ENCODE measurements around the gene CTNNA2.

CTNNA2 gene

GRCh38 chr2:80205498-80205897, 692.6 kb downstream of the CTNNA2 start:
- Mint-ChIP-seq H3K4me3 (no peak overlapping the region), H3K36me3 (ENCODE audit: low read depth) (no peaks in the 10 kb centered on the region), H3K4me1 (no peaks in the 10 kb centered on the region), H3K9me3 (peaks cover 19% of the 10 kb centered on the region), H3K27me3 (ENCODE audit: low read depth) (no peaks in the 10 kb centered on the region), H3K27ac (no peak overlapping the region)
- TF ChIP-seq CTCF (IDR thresholded peaks at IDR 0.05; ENCODE audit: unreplicated experiment in 3 of 3) = no peak

- Mint-ChIP-seq H3K36me3 (ENCODE audit: low read depth) (peaks cover 5% of the 10 kb centered on the region), H3K4me1 (no peaks in the 10 kb centered on the region), H3K27ac (no peak overlapping the region), H3K4me3 (no peak overlapping the region), H3K9me3 (peaks cover 21% of the 10 kb centered on the region), H3K27me3 (ENCODE audit: low read depth) (no peaks in the 10 kb centered on the region)
- no peak for TF ChIP-seq CTCF (IDR thresholded peaks at IDR 0.05; ENCODE audit: unreplicated experiment in 3 of 3)
These were observed 696.6 kb downstream of the CTNNA2 start for GRCh38 chr2:80209458-80209857.

- TF ChIP-seq CTCF (IDR thresholded peaks at IDR 0.05; ENCODE audit: unreplicated experiment in 3 of 3) = no peak
- H3K4me3 Mint-ChIP-seq = no peak overlapping the region
- H3K36me3 Mint-ChIP-seq (ENCODE audit: low read depth) = peaks cover 5% of the 10 kb centered on the region
- peaks cover 24% of the 10 kb centered on the region for H3K9me3 Mint-ChIP-seq
- H3K27ac Mint-ChIP-seq = no peak overlapping the region
- H3K27me3 Mint-ChIP-seq (ENCODE audit: low read depth) = no peaks in the 10 kb centered on the region
- H3K4me1 Mint-ChIP-seq = no peaks in the 10 kb centered on the region
These were observed 704.6 kb downstream of the CTNNA2 start for GRCh38 chr2:80217446-80217845.

GRCh38 chr2:80222644-80223043, 709.8 kb downstream of the CTNNA2 start:
- Mint-ChIP-seq H3K4me3 (no peak overlapping the region), H3K27me3 (ENCODE audit: low read depth) (no peaks in the 10 kb centered on the region), H3K27ac (no peak overlapping the region), H3K9me3 (no peaks in the 10 kb centered on the region), H3K4me1 (no peaks in the 10 kb centered on the region), H3K36me3 (ENCODE audit: low read depth) (no peaks in the 10 kb centered on the region)
- no peak for TF ChIP-seq CTCF (IDR thresholded peaks at IDR 0.05; ENCODE audit: unreplicated experiment in 3 of 3)

GRCh38 chr2:80231421-80231820, 718.6 kb downstream of the CTNNA2 start:
- Mint-ChIP-seq H3K4me3 (no peak overlapping the region), H3K4me1 (no peaks in the 10 kb centered on the region), H3K9me3 (peaks cover 2% of the 10 kb centered on the region), H3K27me3 (ENCODE audit: low read depth) (no peaks in the 10 kb centered on the region), H3K27ac (no peak overlapping the region), H3K36me3 (ENCODE audit: low read depth) (no peaks in the 10 kb centered on the region)
- TF ChIP-seq CTCF (IDR thresholded peaks at IDR 0.05; ENCODE audit: unreplicated experiment in 3 of 3) = no peak

- no peaks in the 10 kb centered on the region for H3K27me3 Mint-ChIP-seq (ENCODE audit: low read depth)
- H3K4me3 Mint-ChIP-seq = no peak overlapping the region
- H3K36me3 Mint-ChIP-seq (ENCODE audit: low read depth) = no peaks in the 10 kb centered on the region
- peaks cover 2% of the 10 kb centered on the region for H3K4me1 Mint-ChIP-seq
- no peak for TF ChIP-seq CTCF (IDR thresholded peaks at IDR 0.05; ENCODE audit: unreplicated experiment in 3 of 3)
- no peak overlapping the region for H3K27ac Mint-ChIP-seq
- peaks cover 2% of the 10 kb centered on the region for H3K9me3 Mint-ChIP-seq
These were observed 720.5 kb downstream of the CTNNA2 start for GRCh38 chr2:80233333-80233732.

Data from nephron (organoid).